NCI-H2196 treated with DMSO at 0.1 percent for 48 hours (cell line): ENCODE data around the gene CD320.

Source experiments
- DNase-seq: peaks from one replicate; lab custom pipeline; 2025; ENCODE audit not compliant: unreplicated experiment; lab: John Stamatoyannopoulos, UW

The CD320 gene

GRCh38 chr19:8255426-8256125 lies 52.6 kb downstream of the CD320 start:
- no peak for DNase-seq

- DNase-seq = no peak
Measured at GRCh38 chr19:8254286-8255001, 53.7 kb downstream of the CD320 start.

GRCh38 chr19:8253678-8254077 lies 54.5 kb downstream of the CD320 start:
- DNase-seq = no peak

GRCh38 chr19:8252922-8253589 lies 55.1 kb downstream of the CD320 start:
- DNase-seq = peak; percentile 50
